K562 (cell line): Measurements from ENCODE around the gene COA7. TPM values are rescaled to one million over a fixed set of nuclear protein-coding genes. Genes with fewer than 3 reads are reported as not detected.
A peak's percentile ranks its signal among the peaks of the same experiment; 100 is the strongest.

ENCODE experiments used
- ATAC-seq: fragments of 200-7000 bp; cut with Tn5 transposase; 3 replicates; pipeline ENCODE4 v1.9.1; 2020; ENCODE audit warnings: moderate library complexity
- BruUV-seq: library from RNA; stranded (reverse); fragments of 400-500 nt; replicated peaks from 2 replicates; lab custom pipeline; 2021; lab: Mats Ljungman, UMichigan
- CTCF ChIA-PET: fragments of 300-600 bp; formaldehyde crosslinking; extraction: SDS; loops from one replicate; lab custom pipeline; 2021; ENCODE audit warnings: low intra/inter-chr PET ratio; lab: Yijun Ruan, JAX
- POLR2A ChIA-PET: fragments of 300-600, 350-650 bp; sonication (Branson Sonifier 250); formaldehyde crosslinking; extraction: SDS; loops from one replicate; lab custom pipeline; 2021; ENCODE audit warnings: antibody characterized with exemption, inconsistent platforms; lab: Yijun Ruan, JAX
- DNase-seq, 4 experiments: peaks; one replicate each; pipeline versions ENCODE4 v3.0.0 to v3.0.0-alpha.2; 2011 to 2018; ENCODE audit warnings: low spot score in 3 of 4, mixed read lengths in 3 of 4; ENCODE audit errors: extremely low read depth in 1 of 4
- FAIRE-seq: peaks from 2 replicates; lab custom pipeline; 2011; peaks lifted over from hg19 to GRCh38; lab: Jason Lieb, UNC
- H2AFZ ChIP-seq: 2 replicates; pipeline ENCODE4 v1.6.0; 2011; ENCODE audit warnings: low read depth, low read length, control low read depth, inconsistent platforms
- H3K27ac ChIP-seq: fragments of 200-600 bp; 3 replicates; pipeline ENCODE4 v1.8.0; 2011; ENCODE audit warnings: low read depth, mild to moderate bottlenecking, control low read depth, inconsistent platforms, low read length, moderate library complexity, mixed read lengths; ENCODE audit errors: extremely low read depth
- H3K27me3 ChIP-seq, 2 experiments: fragments of 300-600 bp in 1 of 2; 2 replicates in 1 of 2; 3 replicates in 1 of 2; pipeline versions ENCODE4 v1.6.0 to v1.8.0; 2011; ENCODE audit warnings: inconsistent platforms in 2 of 2, low read length in 2 of 2, mild to moderate bottlenecking in 1 of 2, mixed read lengths in 1 of 2, moderate library complexity in 1 of 2; ENCODE audit not compliant: control insufficient read depth in 2 of 2, insufficient read depth in 2 of 2
- H3K36me3 ChIP-seq: fragments of 300-600 bp; 3 replicates; pipeline ENCODE4 v1.8.0; 2011; ENCODE audit warnings: mild to moderate bottlenecking, low read length, inconsistent platforms; ENCODE audit not compliant: control insufficient read depth, insufficient read depth
- H3K4me1 ChIP-seq, 2 experiments: fragments of 200-600 bp in 1 of 2; replicated peaks in 1 of 2; 2 replicates in 1 of 2; 3 replicates in 1 of 2; pipeline versions ENCODE4 v1.5.1 to v1.8.0; 2011; ENCODE audit warnings: inconsistent platforms in 2 of 2, low read length in 2 of 2, mild to moderate bottlenecking in 1 of 2, mixed read lengths in 1 of 2, moderate library complexity in 1 of 2; ENCODE audit not compliant: control insufficient read depth in 2 of 2, insufficient read depth in 2 of 2
- H3K4me2 ChIP-seq: 2 replicates; pipeline ENCODE4 v1.6.1; 2011; ENCODE audit warnings: low read length, control low read depth, inconsistent platforms, mixed read lengths; ENCODE audit not compliant: insufficient read depth
- H3K4me3 ChIP-seq: fragments of 200-600 bp; sonication (generic), shearing (Covaris generic); 2 replicates; pipeline ENCODE4 v1.5.1; 2016; ENCODE audit warnings: control low read depth, inconsistent platforms
- H3K79me2 ChIP-seq: fragments of 200-600 bp; 3 replicates; pipeline ENCODE4 v1.8.0; 2011; ENCODE audit warnings: low read length, inconsistent platforms; ENCODE audit not compliant: control insufficient read depth, insufficient read depth
- H3K9ac ChIP-seq, 2 experiments: 2 replicates each; pipeline versions ENCODE4 v1.6.0 to v1.6.1; 2011; ENCODE audit warnings: low read depth in 2 of 2, low read length in 2 of 2, control low read depth in 1 of 2, inconsistent platforms in 1 of 2, mild to moderate bottlenecking in 1 of 2, mixed read lengths in 1 of 2; ENCODE audit not compliant: insufficient read depth in 1 of 2
- H3K9me1 ChIP-seq: one replicate; pipeline ENCODE4 v1.6.0; 2011; ENCODE audit warnings: inconsistent platforms, mild to moderate bottlenecking, low read length, moderate library complexity; ENCODE audit not compliant: control insufficient read depth, insufficient read depth
- H3K9me3 ChIP-seq: replicated peaks from 2 replicates; pipeline ENCODE4 v1.5.1; 2011; ENCODE audit warnings: low read depth, low read length, inconsistent platforms; ENCODE audit not compliant: control insufficient read depth, insufficient read depth
- H4K20me1 ChIP-seq: replicated peaks from 2 replicates; pipeline ENCODE4 v1.6.1; 2011; ENCODE audit warnings: low read length, inconsistent platforms, mixed read lengths; ENCODE audit not compliant: control insufficient read depth, insufficient read depth
- DLX4 ChIP-seq: fragments of 250-450 bp; sonication (Bioruptor Pico); IDR thresholded peaks from 2 replicates; pipeline ENCODE4 v1.6.1; 2021; ENCODE audit warnings: mild to moderate bottlenecking
- HDAC1 ChIP-seq, 2 experiments: fragments of 450-650 bp; IDR thresholded peaks; 2 replicates each; pipeline ENCODE4 v1.6.1; 2016 to 2017; ENCODE audit warnings: inconsistent platforms in 1 of 2, mild to moderate bottlenecking in 1 of 2, moderate library complexity in 1 of 2
- NUFIP1 ChIP-seq: fragments of 450-650 bp; IDR thresholded peaks from 2 replicates; pipeline ENCODE4 v1.6.1; 2018; ENCODE audit not compliant: partially characterized antibody
- ZSCAN29 ChIP-seq: fragments of 450-650 bp; IDR thresholded peaks from 2 replicates; pipeline ENCODE4 v1.6.1; 2017
- WGBS: fragments of 100-300 bp; shearing (Covaris generic); methylation state at CpG from one replicate; pipeline ENCODE4 v1.1.6; 2016; ENCODE audit warnings: low coverage, mixed read lengths; ENCODE audit not compliant: insufficient coverage; ENCODE audit errors: missing lambda C conversion rate; 5-methylcytosine and 5-hydroxymethylcytosine counted together
- in situ Hi-C: fragments of 300-500 bp; cut with MboI; formaldehyde crosslinking; loops from 4 replicates; pipeline ENCODE4 v1.15.0; 2018; ENCODE audit warnings: inconsistent platforms, mixed read lengths
- intact Hi-C: fragments of 100-400 bp; cut with micrococcal nuclease; formaldehyde crosslinking; loops from 2 replicates; pipeline ENCODE4 v1.14.2; 2022
- polyA plus RNA-seq, 8 experiments: library from polyadenylated mRNA; depleted of rRNA in 4 of 8; stranded (reverse) in 5 of 8; unstranded in 3 of 8; fragments of >200 nt; fragmentation: Nextera tagmentation in 2 of 8; fragmentation: Illumina TruSeq in 1 of 8; extraction: Ambion mirVana in 2 of 8; extraction: Trizol in 1 of 8; gene quantifications; 2 replicates each; pipeline versions ENCODE4 v1.2.1 to v1.2.3, GENCODE V29; 2011 to 2014; ENCODE audit warnings: inconsistent platforms in 1 of 8, missing spikeins in 1 of 8
- total RNA-seq, 7 experiments: library from RNA; depleted of rRNA in 6 of 7; stranded (reverse); fragments of >200 nt in 6 of 7; fragmentation: Illumina TruSeq in 2 of 7; extraction: Trizol in 2 of 7; gene quantifications; 2 replicates each; pipeline versions ENCODE4 v1.2.1 to v1.2.3, GENCODE V29; 2011 to 2021; ENCODE audit warnings: low replicate concordance in 1 of 7
- TF ChIP-seq, protein P1 (sequence below): sonication (generic); formaldehyde crosslinking; IDR thresholded peaks from 2 replicates; pipeline ENCODE4 v1.8.1; 2023; ENCODE audit warnings: mild to moderate bottlenecking, missing genetic modification reagents, moderate library complexity

Gene COA7
- total and polyA plus RNA-seq, 9 of the 15 experiments (the other 6 are each of a cell fraction or from before 2014, with no cell fraction given): 19.4 to 82.8 (median 51.0) TPM

- Histone ChIP-seq H3K4me1 (no peaks in the 10 kb centered on the region; a peak in 2 of 5 replicates), H3K9me1 (no peaks in the 10 kb centered on the region), H3K9ac (peak overlapping the region in 1 of 2 experiments; percentile 11; a peak in 1 of 4 replicates), H3K36me3 (no peaks in the 10 kb centered on the region), H3K79me2 (no peaks in the 10 kb centered on the region), H3K27me3 (no peaks in the 10 kb centered on the region), H3K4me2 (no peak overlapping the region), H3K9me3 (no peaks in the 10 kb centered on the region), H4K20me1 (no peaks in the 10 kb centered on the region), H3K27ac (no peak overlapping the region), H3K4me3 (no peak overlapping the region), H2AFZ (no peak overlapping the region)
- intact Hi-C loops: loop anchor here (5.0 kb wide), 1 partner anchor 266 kb away; the partner anchor contains the start of genes ORC1 and PRPF38A
- ChIA-PET POLR2A (interaction anchor here (0.7 to 1.4 kb wide), 6 partner anchors 10 to 944 kb away, joined by 3 to 4 read pairs (median 3); no protein-coding TSS in a partner anchor), CTCF (no interaction called here)
- 22% methylated on average over 2 of the region's 2 CpGs for WGBS
- ATAC-seq (no peak; the same call in 2 of the 3 replicates), FAIRE-seq (no peak), DNase-seq (no peak)
- TF ChIP-seq, protein P1, sequence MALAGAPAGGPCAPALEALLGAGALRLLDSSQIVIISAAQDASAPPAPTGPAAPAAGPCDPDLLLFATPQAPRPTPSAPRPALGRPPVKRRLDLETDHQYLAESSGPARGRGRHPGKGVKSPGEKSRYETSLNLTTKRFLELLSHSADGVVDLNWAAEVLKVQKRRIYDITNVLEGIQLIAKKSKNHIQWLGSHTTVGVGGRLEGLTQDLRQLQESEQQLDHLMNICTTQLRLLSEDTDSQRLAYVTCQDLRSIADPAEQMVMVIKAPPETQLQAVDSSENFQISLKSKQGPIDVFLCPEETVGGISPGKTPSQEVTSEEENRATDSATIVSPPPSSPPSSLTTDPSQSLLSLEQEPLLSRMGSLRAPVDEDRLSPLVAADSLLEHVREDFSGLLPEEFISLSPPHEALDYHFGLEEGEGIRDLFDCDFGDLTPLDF: no peak
- TF ChIP-seq ZSCAN29 (no peak), DLX4 (no peak), HDAC1 (IDR thresholded peaks at IDR 0.05) (no peak), NUFIP1 (no peak)
- in situ Hi-C loops: no loop called here
- BruUV-seq: no TSS peak
Observed at GRCh38 chr1:52668711-52669110, 29.4 kb downstream of the COA7 start.
